ENCODE measurements around the gene NCAM1.

NCAM1 gene

GRCh38 chr11:113255096-113255495 lies 293.9 kb downstream of the NCAM1 start:
- H2AFZ ChIP-seq, result no peak overlapping the region
- H3K36me3 ChIP-seq (ENCODE audit: control insufficient read depth, insufficient read depth, low read length), result no peaks in the 10 kb centered on the region
- TF ChIP-seq, protein P1, sequence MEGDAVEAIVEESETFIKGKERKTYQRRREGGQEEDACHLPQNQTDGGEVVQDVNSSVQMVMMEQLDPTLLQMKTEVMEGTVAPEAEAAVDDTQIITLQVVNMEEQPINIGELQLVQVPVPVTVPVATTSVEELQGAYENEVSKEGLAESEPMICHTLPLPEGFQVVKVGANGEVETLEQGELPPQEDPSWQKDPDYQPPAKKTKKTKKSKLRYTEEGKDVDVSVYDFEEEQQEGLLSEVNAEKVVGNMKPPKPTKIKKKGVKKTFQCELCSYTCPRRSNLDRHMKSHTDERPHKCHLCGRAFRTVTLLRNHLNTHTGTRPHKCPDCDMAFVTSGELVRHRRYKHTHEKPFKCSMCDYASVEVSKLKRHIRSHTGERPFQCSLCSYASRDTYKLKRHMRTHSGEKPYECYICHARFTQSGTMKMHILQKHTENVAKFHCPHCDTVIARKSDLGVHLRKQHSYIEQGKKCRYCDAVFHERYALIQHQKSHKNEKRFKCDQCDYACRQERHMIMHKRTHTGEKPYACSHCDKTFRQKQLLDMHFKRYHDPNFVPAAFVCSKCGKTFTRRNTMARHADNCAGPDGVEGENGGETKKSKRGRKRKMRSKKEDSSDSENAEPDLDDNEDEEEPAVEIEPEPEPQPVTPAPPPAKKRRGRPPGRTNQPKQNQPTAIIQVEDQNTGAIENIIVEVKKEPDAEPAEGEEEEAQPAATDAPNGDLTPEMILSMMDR (IDR thresholded peaks at IDR 0.05), result no peak
- H3K27ac ChIP-seq, result no peak overlapping the region
- H3K9ac ChIP-seq, result no peak overlapping the region
- no peaks in the 10 kb centered on the region for H3K9me3 ChIP-seq (ENCODE audit: control insufficient read depth, low read length)
- H3K4me2 ChIP-seq (ENCODE audit: low read length), result no peak overlapping the region
- H3K4me1 ChIP-seq, result no peaks in the 10 kb centered on the region
- no peaks in the 10 kb centered on the region for H3K79me2 ChIP-seq
- no peak overlapping the region for H3K4me3 ChIP-seq (ENCODE audit: low read depth, low read length)
- H3K27me3 ChIP-seq (ENCODE audit: control insufficient read depth, insufficient read depth, low read length), result no peaks in the 10 kb centered on the region

DNA sequence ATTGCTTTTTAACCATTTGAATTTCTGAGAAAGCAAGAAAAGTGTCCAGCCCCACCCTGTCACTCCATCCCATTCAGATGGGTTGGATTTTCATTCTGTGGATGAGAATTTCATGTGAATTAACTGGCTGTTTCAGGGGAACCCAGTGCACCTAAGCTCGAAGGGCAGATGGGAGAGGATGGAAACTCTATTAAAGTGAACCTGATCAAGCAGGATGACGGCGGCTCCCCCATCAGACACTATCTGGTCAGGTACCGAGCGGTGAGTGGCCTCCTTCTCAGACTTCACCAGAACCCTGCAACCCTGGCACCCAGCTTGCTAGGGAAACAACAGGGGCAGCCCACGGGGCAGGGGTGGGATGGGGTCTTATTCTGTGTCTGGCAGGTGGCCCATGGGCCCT lies 294.5 kb downstream of the NCAM1 start:
- TF ChIP-seq, protein P1 (IDR thresholded peaks at IDR 0.05), result no peak
- Histone ChIP-seq H3K9me3 (ENCODE audit: control insufficient read depth, low read length) (no peaks in the 10 kb centered on the region), H2AFZ (no peak overlapping the region), H3K36me3 (ENCODE audit: control insufficient read depth, insufficient read depth, low read length) (no peaks in the 10 kb centered on the region), H3K4me3 (ENCODE audit: low read depth, low read length) (no peak overlapping the region), H3K27ac (no peak overlapping the region), H3K4me1 (no peaks in the 10 kb centered on the region), H3K9ac (no peak overlapping the region), H3K27me3 (ENCODE audit: control insufficient read depth, insufficient read depth, low read length) (no peaks in the 10 kb centered on the region), H3K4me2 (ENCODE audit: low read length) (no peak overlapping the region), H3K79me2 (no peaks in the 10 kb centered on the region)

DNA sequence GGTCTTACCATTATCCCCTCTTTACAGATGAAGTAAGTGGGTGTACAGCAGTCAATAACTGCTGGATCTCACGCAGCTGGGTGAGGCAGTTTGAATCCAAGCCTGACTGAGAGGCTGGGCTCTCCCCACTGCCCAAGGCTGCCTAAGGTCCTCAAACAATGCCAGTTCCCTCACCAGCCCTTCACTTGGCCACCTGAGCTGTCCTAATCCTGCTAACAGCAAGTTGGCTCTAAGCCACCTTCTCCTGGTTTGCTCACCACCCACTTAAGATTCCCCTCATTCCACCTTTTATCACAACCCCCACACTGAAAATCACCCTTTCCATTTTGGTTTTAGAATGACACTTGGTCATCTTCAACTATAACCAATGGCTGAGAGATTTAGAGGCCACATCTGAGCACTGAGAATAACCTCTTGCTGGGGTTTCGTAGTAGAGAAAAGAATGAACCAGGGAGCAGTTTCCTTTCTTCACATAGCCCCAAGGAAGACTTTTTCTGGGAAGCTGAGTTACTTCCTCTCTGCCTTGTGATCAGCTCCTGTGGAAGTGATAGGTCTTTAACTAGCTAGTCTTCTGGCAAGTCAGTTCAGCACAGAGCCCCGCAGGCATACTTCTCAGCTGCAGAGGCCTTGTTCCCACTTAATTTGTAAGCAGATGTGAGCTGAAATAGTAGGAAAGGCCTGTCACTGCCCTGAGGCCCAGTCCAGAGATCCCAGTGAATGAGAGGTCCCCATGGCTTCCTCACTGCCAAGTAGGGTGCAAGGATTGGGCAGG lies 295.4 kb downstream of the NCAM1 start:
- TF ChIP-seq, protein P1 (IDR thresholded peaks at IDR 0.05), result no peak
- Histone ChIP-seq H3K27ac (no peak overlapping the region), H3K4me3 (ENCODE audit: low read depth, low read length) (no peak overlapping the region), H3K79me2 (no peaks in the 10 kb centered on the region), H3K9ac (no peak overlapping the region), H3K9me3 (ENCODE audit: control insufficient read depth, low read length) (no peaks in the 10 kb centered on the region), H3K4me1 (no peaks in the 10 kb centered on the region), H3K27me3 (ENCODE audit: control insufficient read depth, insufficient read depth, low read length) (no peaks in the 10 kb centered on the region), H3K36me3 (ENCODE audit: control insufficient read depth, insufficient read depth, low read length) (no peaks in the 10 kb centered on the region), H3K4me2 (ENCODE audit: low read length) (no peak overlapping the region), H2AFZ (no peak overlapping the region)

- Histone ChIP-seq H3K79me2 (no peaks in the 10 kb centered on the region), H3K27ac (no peak overlapping the region), H3K4me2 (ENCODE audit: low read length) (no peak overlapping the region), H3K9me3 (ENCODE audit: control insufficient read depth, low read length) (no peaks in the 10 kb centered on the region), H3K27me3 (ENCODE audit: control insufficient read depth, insufficient read depth, low read length) (no peaks in the 10 kb centered on the region), H3K4me3 (ENCODE audit: low read depth, low read length) (no peak overlapping the region), H3K9ac (no peak overlapping the region), H3K4me1 (no peaks in the 10 kb centered on the region), H3K36me3 (ENCODE audit: control insufficient read depth, insufficient read depth, low read length) (no peaks in the 10 kb centered on the region), H2AFZ (no peak overlapping the region)
- TF ChIP-seq, protein P1 (IDR thresholded peaks at IDR 0.05), result no peak
Observed at GRCh38 chr11:113260096-113260425, 298.8 kb downstream of the NCAM1 start.

GRCh38 chr11:113260541-113260940 lies 299.3 kb downstream of the NCAM1 start:
- Histone ChIP-seq H3K79me2 (no peaks in the 10 kb centered on the region), H2AFZ (no peak overlapping the region), H3K27me3 (ENCODE audit: control insufficient read depth, insufficient read depth, low read length) (no peaks in the 10 kb centered on the region), H3K4me2 (ENCODE audit: low read length) (no peak overlapping the region), H3K9me3 (ENCODE audit: control insufficient read depth, low read length) (no peaks in the 10 kb centered on the region), H3K36me3 (ENCODE audit: control insufficient read depth, insufficient read depth, low read length) (no peaks in the 10 kb centered on the region), H3K4me1 (no peaks in the 10 kb centered on the region), H3K9ac (no peak overlapping the region), H3K27ac (no peak overlapping the region), H3K4me3 (ENCODE audit: low read depth, low read length) (no peak overlapping the region)
- TF ChIP-seq, protein P1 (IDR thresholded peaks at IDR 0.05), result no peak
